ENCODE measurements around the gene BCL11A. TPM values are rescaled to one million over a fixed set of nuclear protein-coding genes. Genes with fewer than 3 reads are reported as not detected.

The BCL11A gene
- total and polyA plus RNA-seq, 2 donors from 2014 or later = 1.4 to 8.7 TPM

DNA sequence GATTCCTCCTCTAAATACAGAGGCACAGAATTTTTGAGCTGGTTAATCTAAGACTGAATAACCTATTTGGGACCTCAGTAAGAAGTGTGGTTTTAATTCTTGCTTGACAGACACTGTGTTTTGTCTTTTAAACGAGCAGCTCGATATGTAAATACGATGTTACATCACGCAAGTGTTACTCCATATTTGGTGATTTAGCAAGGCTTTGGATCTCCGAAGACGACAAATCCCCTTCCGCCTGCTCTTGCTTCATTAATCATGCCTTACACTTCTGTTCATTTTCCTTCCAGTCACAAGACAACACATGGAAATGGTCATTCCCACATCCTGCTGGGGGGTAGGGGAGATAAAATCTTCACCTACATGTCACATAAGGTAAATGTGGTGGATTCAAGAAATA, 9.4 kb downstream of the BCL11A start:
- FAIRE-seq = no peak
- Histone ChIP-seq H3K27me3 (ENCODE audit: control insufficient read depth, insufficient read depth, low read length) (no peaks in the 10 kb centered on the region), H3K36me3 (ENCODE audit: control insufficient read depth in 2 of 3, insufficient read depth in 3 of 3, low read length in 3 of 3) (no peaks in the 10 kb centered on the region), H3K9me3 (ENCODE audit: control insufficient read depth in 2 of 3, insufficient read depth in 1 of 3, low read length in 3 of 3) (no peaks in the 10 kb centered on the region), H3K9ac (ENCODE audit: low read length in 3 of 3) (no peak overlapping the region), H3K4me1 (ENCODE audit: control insufficient read depth in 2 of 3, insufficient read depth in 2 of 3, low read depth in 1 of 3, low read length in 3 of 3) (no peaks in the 10 kb centered on the region), H3K4me3 (ENCODE audit: low read length in 3 of 3) (no peak overlapping the region), H3K27ac (ENCODE audit: low read depth in 2 of 2, low read length in 2 of 2) (no peak overlapping the region)
- intact Hi-C loops (cut with DNase I) = no loop called here
- TF ChIP-seq, protein P1, sequence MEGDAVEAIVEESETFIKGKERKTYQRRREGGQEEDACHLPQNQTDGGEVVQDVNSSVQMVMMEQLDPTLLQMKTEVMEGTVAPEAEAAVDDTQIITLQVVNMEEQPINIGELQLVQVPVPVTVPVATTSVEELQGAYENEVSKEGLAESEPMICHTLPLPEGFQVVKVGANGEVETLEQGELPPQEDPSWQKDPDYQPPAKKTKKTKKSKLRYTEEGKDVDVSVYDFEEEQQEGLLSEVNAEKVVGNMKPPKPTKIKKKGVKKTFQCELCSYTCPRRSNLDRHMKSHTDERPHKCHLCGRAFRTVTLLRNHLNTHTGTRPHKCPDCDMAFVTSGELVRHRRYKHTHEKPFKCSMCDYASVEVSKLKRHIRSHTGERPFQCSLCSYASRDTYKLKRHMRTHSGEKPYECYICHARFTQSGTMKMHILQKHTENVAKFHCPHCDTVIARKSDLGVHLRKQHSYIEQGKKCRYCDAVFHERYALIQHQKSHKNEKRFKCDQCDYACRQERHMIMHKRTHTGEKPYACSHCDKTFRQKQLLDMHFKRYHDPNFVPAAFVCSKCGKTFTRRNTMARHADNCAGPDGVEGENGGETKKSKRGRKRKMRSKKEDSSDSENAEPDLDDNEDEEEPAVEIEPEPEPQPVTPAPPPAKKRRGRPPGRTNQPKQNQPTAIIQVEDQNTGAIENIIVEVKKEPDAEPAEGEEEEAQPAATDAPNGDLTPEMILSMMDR (IDR thresholded peaks at IDR 0.05; ENCODE audit: borderline replicate concordance, extremely low read depth, insufficient read depth) = no peak
- no peak for DNase-seq

DNA sequence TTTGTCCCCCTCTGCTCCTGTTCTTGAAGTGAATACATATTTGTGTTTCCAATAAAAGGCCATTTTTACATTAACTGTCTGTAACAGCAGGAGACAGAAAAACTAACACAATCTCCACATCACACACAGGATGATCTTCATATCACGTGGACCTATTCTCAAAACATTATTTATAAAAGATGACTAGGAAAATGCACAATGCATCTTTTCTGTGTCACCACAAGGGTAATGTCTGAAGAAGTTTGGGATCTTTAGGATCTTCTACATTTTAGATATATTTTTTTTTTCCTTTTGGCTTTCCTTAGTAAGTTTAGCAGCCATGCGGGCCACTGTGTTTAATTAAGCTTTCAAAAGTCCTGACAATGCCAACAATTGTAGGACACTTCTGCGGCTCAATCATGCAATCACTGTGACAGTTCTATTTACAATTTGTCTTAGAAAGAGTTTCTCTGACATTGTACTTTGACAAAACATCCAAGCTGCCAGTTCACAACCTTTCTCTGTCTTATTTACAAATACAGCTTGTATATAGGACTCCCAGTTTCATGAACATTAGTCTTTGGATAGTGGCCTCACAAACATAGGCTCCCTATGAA, 12.3 kb downstream of the BCL11A start:
- intact Hi-C loops (cut with DNase I) = no loop called here
- H3K36me3 ChIP-seq (ENCODE audit: control insufficient read depth in 2 of 3, insufficient read depth in 3 of 3, low read length in 3 of 3) = no peaks in the 10 kb centered on the region
- H3K27ac ChIP-seq (ENCODE audit: low read depth in 2 of 2, low read length in 2 of 2) = no peak overlapping the region
- no peak overlapping the region for H3K9ac ChIP-seq (ENCODE audit: low read length in 3 of 3)
- H3K4me1 ChIP-seq (ENCODE audit: control insufficient read depth in 2 of 3, insufficient read depth in 2 of 3, low read depth in 1 of 3, low read length in 3 of 3) = no peaks in the 10 kb centered on the region
- H3K9me3 ChIP-seq (ENCODE audit: control insufficient read depth in 2 of 3, insufficient read depth in 1 of 3, low read length in 3 of 3) = no peaks in the 10 kb centered on the region
- no peaks in the 10 kb centered on the region for H3K27me3 ChIP-seq (ENCODE audit: control insufficient read depth, insufficient read depth, low read length)
- TF ChIP-seq, protein P1 (IDR thresholded peaks at IDR 0.05; ENCODE audit: borderline replicate concordance, extremely low read depth, insufficient read depth) = no peak
- no peak overlapping the region for H3K4me3 ChIP-seq (ENCODE audit: low read length in 3 of 3)
- DNase-seq (no peak), FAIRE-seq (no peak)

DNA sequence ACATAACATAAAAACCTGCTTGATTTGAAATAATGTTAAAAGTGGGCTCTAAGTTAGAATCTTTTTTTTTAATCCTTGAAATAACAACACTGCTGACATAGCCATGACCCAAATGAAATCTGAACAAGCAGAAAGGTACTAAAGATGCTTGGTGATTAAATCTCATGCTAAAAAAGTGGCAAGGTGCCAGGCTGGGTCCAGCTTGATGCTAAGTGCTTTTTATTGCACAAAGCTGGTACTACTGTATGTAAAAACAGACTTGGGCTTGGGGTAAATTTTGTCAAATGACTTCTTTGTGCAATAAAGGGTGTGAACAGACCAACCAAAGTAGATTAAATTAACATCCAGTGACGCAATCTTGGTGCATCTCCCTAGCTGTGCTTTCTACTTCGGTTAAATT, 13.4 kb downstream of the BCL11A start:
- FAIRE-seq (no peak), DNase-seq (peak in 1 of 5 donors; percentile 41)
- intact Hi-C loops (cut with DNase I) = no loop called here
- Histone ChIP-seq H3K4me1 (ENCODE audit: control insufficient read depth in 2 of 3, insufficient read depth in 2 of 3, low read depth in 1 of 3, low read length in 3 of 3) (no peaks in the 10 kb centered on the region), H3K27ac (ENCODE audit: low read depth in 2 of 2, low read length in 2 of 2) (no peak overlapping the region), H3K9ac (ENCODE audit: low read length in 3 of 3) (no peak overlapping the region), H3K36me3 (ENCODE audit: control insufficient read depth in 2 of 3, insufficient read depth in 3 of 3, low read length in 3 of 3) (no peaks in the 10 kb centered on the region), H3K27me3 (ENCODE audit: control insufficient read depth, insufficient read depth, low read length) (no peaks in the 10 kb centered on the region), H3K4me3 (ENCODE audit: low read length in 3 of 3) (no peak overlapping the region), H3K9me3 (ENCODE audit: control insufficient read depth in 2 of 3, insufficient read depth in 1 of 3, low read length in 3 of 3) (no peaks in the 10 kb centered on the region)
- TF ChIP-seq, protein P1 (IDR thresholded peaks at IDR 0.05; ENCODE audit: borderline replicate concordance, extremely low read depth, insufficient read depth) = no peak

DNA sequence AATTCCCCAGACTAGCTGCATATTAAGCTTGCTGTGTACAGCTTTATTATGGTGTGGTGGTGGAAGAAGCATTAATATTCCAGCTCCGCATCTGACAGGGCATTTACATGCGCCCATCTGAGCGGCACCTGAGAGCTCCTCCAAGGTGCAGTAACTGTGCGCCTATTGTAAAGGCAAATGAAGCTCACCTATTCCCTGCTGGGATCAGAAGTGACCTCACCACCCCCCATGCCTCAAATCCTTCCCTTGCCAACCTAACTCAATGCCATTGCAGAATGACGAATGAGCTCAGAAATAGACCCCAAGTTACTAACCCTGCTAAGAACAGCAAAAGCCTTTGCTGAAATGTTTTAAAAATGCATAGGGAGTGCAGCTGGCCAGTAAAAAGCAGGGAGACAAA, 14.3 kb downstream of the BCL11A start:
- no peak for FAIRE-seq
- no peaks in the 10 kb centered on the region for H3K27me3 ChIP-seq (ENCODE audit: control insufficient read depth, insufficient read depth, low read length)

More for the DNA sequence above, 14.3 kb downstream of the BCL11A start:
- DNase-seq = no peak
- TF ChIP-seq, protein P1 (IDR thresholded peaks at IDR 0.05; ENCODE audit: borderline replicate concordance, extremely low read depth, insufficient read depth) = no peak
- Histone ChIP-seq H3K27ac (ENCODE audit: low read depth in 2 of 2, low read length in 2 of 2) (no peak overlapping the region), H3K4me3 (ENCODE audit: low read length in 3 of 3) (no peak overlapping the region), H3K9me3 (ENCODE audit: control insufficient read depth in 2 of 3, insufficient read depth in 1 of 3, low read length in 3 of 3) (no peaks in the 10 kb centered on the region), H3K36me3 (ENCODE audit: control insufficient read depth in 2 of 3, insufficient read depth in 3 of 3, low read length in 3 of 3) (no peaks in the 10 kb centered on the region), H3K4me1 (ENCODE audit: control insufficient read depth in 2 of 3, insufficient read depth in 2 of 3, low read depth in 1 of 3, low read length in 3 of 3) (no peaks in the 10 kb centered on the region), H3K9ac (ENCODE audit: low read length in 3 of 3) (no peak overlapping the region)
- intact Hi-C loops (cut with DNase I) = no loop called here

All from kidney (tissue), 14 donors.